Prostate gland (tissue), 2 donors: Measurements from ENCODE around the gene KXD1.

Experiments used
- POLR2AphosphoS5 ChIP-seq: sonication (generic); formaldehyde crosslinking; IDR thresholded peaks from one replicate; pipeline ENCODE4 v1.6.1; 2017; ENCODE audit warnings: antibody characterized with exemption
- TF ChIP-seq, protein P1 (sequence below), 4 experiments: fragments of 200-600 bp in 2 of 4; fragments of 450-650 bp in 2 of 4; sonication (generic) in 2 of 4; IDR thresholded peaks; 1 replicate in 3 of 4; 2 replicates in 1 of 4; pipeline ENCODE4 v1.5.1; 2016 to 2019; ENCODE audit warnings: antibody characterized with exemption in 4 of 4, mild to moderate bottlenecking in 2 of 4, moderate library complexity in 2 of 4

DNA sequence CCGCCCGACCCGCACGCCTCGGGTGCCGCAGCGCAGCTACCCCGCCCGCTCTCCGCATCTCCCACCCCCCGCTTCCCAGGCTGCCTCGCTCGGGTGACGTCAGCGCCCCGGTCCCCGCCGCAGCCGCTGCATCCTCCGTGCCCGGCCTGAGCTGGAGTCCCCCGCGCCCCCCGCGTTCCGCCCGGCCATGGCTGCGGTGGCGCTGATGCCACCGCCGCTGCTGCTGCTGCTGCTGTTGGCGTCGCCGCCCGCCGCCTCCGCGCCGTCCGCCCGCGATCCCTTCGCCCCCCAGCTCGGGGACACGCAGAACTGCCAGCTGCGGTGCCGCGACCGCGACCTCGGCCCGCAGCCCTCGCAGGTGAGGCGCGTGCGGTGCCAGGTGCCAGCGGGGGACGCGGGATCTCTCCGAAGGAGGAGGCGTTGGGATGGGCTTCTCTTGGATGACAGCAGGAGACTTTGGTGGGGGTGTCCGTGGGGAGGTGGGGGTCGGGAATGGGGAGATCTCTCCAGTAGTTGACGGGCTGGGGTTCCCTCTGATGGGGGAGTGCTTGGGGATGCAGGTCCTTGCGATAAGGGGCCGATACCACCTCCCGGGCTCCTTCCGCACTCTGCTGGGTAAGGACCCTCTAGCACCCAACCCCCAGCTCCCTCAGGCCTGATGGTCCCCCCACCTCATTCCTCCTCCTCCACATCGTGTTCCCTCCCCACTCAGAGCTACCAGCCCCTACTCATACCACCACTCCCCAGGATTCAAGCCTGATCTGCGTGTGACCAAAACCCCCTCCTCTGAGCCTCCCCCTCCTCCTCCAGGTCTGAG lies 55.3 kb downstream of the KXD1 start, which contains the start of gene TMEM59L:
- TF ChIP-seq, protein P1, sequence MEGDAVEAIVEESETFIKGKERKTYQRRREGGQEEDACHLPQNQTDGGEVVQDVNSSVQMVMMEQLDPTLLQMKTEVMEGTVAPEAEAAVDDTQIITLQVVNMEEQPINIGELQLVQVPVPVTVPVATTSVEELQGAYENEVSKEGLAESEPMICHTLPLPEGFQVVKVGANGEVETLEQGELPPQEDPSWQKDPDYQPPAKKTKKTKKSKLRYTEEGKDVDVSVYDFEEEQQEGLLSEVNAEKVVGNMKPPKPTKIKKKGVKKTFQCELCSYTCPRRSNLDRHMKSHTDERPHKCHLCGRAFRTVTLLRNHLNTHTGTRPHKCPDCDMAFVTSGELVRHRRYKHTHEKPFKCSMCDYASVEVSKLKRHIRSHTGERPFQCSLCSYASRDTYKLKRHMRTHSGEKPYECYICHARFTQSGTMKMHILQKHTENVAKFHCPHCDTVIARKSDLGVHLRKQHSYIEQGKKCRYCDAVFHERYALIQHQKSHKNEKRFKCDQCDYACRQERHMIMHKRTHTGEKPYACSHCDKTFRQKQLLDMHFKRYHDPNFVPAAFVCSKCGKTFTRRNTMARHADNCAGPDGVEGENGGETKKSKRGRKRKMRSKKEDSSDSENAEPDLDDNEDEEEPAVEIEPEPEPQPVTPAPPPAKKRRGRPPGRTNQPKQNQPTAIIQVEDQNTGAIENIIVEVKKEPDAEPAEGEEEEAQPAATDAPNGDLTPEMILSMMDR (IDR thresholded peaks at IDR 0.05): no peak
- no peak for TF ChIP-seq POLR2AphosphoS5
